HG03442 (cell line): ENCODE results near the gene DENND2C.

Experiments
- ATAC-seq: cut with Tn5 transposase; IDR thresholded peaks from one replicate; pipeline ENCODE4 v1.9.1; 2021; ENCODE audit warnings: mild to moderate bottlenecking, moderate library complexity; ENCODE audit not compliant: unreplicated experiment

Gene DENND2C

GRCh38 chr1:114547076-114547475, 122.8 kb downstream of the DENND2C start:
- no peak for ATAC-seq

- ATAC-seq: no peak
Observed at GRCh38 chr1:114545796-114546195, 124.1 kb downstream of the DENND2C start.

DNA sequence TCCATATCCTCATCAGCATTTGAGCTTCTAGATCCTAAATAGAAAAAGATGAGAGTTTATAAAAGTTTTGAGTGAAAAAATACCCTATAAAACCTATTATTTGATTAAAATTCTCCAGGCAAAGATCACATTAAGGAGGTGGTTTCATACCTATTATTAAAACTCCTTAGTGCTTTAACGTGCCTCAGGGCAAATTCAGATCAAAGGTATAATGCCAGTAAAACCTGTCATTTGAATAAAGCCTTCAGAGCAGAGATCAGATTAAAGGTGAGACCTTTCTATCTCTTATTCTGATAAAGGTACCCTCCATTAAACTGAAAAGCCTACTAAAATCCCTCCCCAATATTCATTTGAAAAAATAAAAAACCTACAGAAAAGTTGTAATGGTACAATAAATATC, 124.5 kb downstream of the DENND2C start:
- ATAC-seq: no peak

GRCh38 chr1:114540821-114541220, 129.0 kb downstream of the DENND2C start:
- no peak for ATAC-seq

GRCh38 chr1:114540272-114540671, 129.6 kb downstream of the DENND2C start:
- ATAC-seq: no peak

DNA sequence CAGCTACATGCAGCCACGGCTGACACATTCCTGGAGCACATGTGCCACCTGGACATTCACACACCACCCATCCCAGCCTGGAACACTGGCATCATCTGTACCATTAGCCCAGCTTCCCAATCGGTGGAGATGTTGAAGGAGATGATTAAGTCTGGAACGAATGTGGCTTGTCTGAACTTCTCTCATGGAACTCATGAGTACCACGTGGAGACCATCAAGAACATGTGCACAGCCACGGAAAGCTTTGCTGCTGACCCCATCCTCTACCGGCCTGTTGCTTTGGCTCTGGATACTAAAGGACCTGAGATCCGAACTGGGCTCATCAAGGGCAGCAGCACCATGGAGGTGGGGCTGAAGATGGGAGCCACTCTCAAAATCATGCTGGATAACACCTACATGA, 133.8 kb downstream of the DENND2C start:
- no peak for ATAC-seq

- ATAC-seq: no peak
Observed at GRCh38 chr1:114535401-114535800, 134.4 kb downstream of the DENND2C start.
